ENCODE data around the gene EMILIN2. TPM values are rescaled to one million over a fixed set of nuclear protein-coding genes. Genes with fewer than 3 reads are reported as not detected.
"Not testable (repeated sequence)": the region's sequence is repeated elsewhere in the genome, so short reads cannot be mapped to it uniquely, and the experiment has no call there.

The EMILIN2 gene
- polyA plus RNA-seq, 4 donors: 12.4 to 34.8 (median 14.4) TPM

DNA sequence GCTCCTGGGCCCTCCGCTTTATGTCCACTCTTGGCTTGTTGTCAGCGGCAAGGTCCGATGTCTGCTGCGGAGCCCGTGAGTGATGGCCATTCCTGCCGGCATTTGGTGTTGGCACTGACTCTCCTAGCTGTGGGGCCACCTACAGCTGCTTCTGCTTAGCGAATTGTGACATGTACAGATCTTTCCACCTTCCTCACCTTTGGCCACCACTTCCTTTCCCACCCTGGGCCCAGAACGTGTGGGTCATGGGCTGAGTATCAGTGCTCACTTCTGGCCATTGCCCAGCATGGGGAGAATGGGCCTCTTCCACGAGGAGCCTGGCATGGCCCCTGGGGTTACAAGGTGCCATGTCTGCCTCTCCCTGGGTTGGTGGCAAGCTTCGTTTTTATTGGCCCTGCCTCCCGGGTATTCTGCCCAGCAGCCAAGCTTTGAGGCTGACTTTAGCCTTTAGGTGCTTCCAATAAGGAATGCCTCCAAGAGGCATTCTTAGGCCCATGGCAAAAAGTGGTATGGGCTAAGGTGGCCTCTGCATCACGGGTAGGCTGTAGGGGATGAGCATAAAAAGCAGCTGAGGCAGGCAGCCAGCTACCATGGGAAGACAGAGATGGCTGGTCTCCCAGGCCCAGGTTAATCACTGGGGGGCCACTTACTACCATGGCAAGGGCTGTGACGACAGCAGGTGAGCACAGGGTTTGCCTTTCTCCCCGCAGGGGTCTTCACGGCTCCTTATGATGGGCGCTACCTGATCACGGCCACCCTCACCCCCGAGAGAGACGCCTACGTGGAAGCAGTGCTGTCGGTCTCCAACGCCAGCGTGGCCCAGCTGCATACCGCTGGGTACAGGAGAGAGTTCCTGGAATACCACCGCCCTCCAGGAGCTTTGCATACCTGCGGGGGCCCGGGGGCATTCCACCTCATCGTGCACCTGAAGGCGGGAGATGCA lies 65.8 kb downstream of the EMILIN2 start:
- no peak for DNase-seq (ENCODE audit: low read depth in 4 of 4, low spot score in 3 of 4)

DNA sequence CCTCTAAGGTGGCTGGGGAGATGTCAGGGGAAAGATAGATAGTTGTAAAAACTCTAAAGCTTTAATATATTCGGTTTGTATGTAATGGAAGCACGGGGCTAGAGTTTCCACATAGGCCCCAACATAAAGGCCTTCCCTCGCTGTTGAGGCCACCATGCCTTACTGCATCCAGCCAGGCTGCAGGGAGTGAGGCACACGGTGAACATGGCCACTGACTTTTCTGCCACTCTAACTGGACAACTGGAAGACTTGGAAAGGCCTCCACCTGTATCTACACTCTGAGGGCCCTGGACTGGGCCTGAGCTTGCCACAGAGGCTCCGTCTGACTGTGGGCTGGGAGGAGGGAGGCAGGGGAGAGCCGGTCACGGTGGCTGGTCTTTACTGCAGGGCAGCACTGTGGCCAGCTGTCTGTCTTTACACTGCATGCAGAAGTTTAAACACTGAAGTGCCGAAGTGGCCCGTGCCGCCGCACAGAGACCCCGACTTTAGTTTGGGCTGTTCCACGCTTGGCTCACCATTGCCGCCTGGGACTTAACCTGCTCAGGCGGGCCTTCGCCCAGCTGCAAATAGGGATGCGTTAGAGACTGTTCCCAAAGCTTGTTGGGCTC lies 66.7 kb downstream of the EMILIN2 start:
- DNase-seq (ENCODE audit: low read depth in 4 of 4, low spot score in 3 of 4): no peak

DNA sequence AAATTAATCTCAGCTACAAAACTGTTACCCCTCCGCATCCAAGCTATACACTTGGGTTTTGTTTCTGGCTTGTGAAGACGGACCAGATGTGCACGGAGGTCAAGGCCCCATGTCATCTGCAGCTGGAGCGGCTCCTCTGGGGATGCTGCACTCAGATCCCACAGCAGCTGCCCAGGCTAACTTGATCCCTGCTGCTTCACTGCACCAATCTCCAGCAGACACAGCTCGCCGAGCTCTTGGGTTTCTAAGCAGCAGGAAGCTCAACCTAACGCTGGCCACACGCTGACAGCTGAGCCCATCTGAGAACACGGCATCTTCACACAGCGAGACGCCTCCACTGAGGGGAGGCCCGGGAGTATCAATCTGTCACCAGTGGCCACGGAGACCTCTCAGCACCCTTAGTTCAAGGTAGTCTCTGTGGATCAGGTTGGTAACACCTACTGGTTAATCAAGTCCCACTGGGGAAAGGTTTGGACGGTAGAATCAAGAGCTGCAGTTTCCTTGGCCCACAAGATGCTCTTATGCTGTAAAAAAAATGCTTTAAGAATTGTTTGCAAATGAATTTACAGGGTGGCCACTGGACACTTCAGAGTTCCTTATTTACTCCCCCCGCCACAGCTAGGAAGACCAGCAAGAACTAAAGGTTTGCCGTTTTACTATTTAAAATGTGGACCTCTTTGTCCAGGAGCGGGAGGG lies 67.5 kb downstream of the EMILIN2 start:
- DNase-seq (ENCODE audit: low read depth in 4 of 4, low spot score in 3 of 4): no peak

DNA sequence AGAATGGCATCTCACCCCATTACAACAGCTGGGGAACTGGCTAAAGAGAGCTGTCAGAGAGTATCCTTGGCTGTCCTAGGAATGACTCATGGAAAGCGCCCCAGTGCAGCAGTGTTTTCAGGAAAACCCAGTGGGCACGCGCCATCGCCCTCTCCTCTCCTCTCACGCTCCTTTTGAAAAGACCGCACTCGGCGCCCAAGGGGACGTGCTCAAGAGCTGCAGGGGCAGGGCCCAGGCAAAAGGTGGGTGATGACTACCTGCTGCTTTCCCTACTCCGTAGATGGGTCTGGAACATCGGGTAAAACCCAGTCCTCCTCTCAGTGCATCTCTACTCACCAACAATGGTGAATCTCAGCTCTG lies 68.1 kb downstream of the EMILIN2 start:
- no peak for DNase-seq (ENCODE audit: low read depth in 4 of 4, low spot score in 3 of 4)

DNA sequence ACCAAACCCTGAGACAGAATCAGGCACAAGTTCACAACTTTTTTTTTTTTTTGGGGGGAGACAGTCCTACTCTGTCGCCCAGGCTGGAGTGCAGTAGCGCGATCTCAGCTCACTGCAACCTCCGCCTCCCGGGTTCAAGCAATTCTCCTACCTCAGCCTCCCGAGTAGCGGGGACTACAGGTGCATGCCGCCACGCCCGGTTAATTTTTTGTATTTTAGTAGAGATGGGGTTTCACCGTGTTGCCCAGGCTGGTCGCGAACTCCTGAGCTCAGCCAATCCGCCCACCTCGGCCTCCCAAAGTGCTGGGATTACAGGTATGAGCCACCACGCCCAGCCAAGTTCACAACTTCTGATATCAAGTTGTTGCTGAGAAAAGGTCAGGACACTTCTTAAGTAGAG lies 68.7 kb downstream of the EMILIN2 start:
- not testable (repeated sequence) for DNase-seq (ENCODE audit: low read depth in 4 of 4, low spot score in 3 of 4)

DNA sequence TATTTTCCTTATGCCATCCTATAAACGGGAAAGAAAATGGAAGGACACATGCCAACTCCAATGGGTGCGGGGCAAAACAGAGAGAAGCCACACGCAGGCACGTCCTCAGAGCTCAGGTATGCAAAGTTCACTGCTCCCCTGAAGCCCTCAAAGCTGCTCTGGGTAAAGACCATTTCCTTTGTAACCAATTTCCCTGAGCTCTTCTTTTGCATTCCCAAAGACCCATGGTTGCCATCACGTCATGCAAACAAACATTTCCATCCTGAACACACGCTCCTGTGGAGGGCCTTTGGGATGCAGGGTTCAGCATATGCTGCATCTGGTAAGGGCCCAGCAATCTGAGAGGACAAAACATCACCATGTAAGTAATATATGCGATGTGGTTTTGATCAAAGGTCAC lies 69.4 kb downstream of the EMILIN2 start:
- DNase-seq (ENCODE audit: low read depth in 4 of 4, low spot score in 3 of 4): no peak

DNA sequence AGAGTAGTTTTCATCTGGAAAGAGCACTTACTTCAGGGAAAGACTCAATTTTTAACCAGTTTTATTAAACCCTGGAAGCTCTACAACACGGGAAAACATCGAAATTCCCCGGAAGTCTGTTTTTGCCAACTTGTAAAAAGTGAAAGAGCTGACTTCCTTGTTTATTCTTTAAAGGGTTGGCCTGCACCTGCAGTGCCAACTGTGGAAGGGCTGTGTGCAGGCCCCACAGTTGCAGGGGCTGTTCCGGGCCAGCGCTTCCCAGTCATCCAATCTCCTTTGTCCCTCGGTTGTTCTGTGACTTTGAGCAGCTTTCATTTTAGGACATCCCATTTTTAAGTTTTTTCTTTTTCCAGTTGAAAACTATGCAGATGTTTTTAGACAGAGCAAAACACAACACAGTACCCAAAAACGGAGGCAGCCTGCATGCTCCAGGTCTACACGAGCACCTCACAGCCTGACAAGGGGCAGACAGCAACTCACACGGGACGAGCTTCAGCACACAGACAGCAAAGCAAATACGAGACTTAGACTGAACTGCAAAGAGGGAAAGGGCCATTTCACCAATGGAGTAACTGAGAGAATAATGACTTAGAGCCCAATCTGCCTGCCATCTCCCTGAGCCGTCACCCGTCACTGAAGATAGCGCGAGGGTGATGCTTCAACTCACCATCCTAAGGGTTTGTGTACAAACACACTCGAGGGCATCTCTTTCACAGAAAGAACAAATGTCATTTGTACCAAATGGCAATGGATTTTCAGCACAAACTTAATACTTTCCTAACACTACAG lies 70.6 kb downstream of the EMILIN2 start:
- no peak for DNase-seq (ENCODE audit: low read depth in 4 of 4, low spot score in 3 of 4)

DNA sequence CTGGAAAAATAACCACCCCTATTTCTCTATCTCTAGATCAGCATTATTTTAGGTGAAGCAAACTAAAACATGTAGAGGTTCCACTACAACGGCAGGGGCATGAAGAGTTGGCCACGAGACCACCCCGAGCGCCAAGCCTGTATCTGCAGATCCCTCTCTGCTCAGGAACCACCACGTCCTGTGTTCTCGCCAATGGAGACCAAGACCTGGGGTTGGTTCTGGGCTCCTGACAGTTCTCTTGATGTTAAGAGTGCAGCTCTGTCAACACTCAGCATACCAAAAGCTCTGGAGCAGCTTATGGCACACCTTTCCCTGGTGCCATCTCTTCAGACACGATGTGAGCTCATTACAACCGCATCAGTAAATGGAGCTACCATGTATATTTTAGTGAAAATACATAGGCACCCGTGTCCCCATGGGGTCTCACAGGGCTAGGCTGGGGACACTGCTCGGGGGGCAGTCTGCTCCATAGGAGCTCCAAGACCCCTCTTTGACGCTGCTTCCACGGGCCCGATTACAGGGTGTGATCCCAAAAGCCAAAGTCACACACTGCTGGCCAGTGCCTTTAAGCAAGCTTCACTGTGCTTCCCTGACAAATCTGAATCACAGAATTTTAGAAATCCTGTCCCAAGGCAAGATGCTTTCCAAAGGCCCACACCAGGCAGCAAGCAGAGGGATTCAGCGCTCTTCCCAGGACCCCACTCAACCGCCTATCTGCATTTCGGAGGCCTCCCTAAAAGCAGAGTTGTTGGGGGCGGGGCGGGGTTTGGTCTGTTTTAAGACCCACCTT lies 72.2 kb downstream of the EMILIN2 start:
- DNase-seq (ENCODE audit: low read depth in 4 of 4, low spot score in 3 of 4): no peak

DNA sequence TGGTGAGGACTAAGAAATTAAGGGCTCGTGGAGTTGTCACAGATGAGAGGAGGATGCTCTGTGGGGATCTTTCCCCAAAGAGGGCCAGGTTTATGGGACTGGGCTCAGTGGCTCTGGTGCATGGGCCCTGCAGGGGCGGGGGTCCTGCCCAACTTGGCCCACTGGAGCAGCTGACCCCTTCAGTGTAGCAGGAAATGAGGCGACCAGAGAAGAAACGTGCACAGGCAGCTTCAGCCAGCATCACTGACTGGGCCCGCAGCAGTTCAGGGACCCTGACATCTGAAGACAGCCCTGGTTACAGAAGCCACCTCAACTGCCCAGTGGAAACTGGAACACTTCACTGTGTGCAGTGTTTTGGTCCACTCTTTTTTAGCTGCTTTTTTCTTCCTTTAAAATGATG lies 72.8 kb downstream of the EMILIN2 start:
- no peak for DNase-seq (ENCODE audit: low read depth in 4 of 4, low spot score in 3 of 4)

DNA sequence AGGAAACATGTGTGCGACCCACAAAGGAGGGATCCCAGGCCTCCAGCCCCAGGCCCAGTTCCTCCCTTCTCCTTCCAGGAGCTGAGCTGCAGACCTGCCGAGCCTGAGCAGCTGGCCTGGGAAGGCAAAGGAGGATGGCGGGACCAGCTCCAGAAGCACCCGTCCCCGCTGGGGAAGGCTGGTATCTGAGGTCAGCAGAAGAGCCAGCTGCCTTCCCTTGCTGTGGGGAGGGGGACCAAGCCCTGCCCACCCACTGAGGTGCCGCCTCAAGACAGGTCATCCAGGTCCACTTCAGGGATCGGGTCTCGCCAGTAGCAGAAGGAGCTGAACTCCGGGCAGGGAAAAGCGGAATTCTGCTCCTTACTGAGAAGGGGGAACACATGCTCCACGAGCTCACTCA lies 73.2 kb downstream of the EMILIN2 start:
- DNase-seq (ENCODE audit: low read depth in 4 of 4, low spot score in 3 of 4): no peak

DNA sequence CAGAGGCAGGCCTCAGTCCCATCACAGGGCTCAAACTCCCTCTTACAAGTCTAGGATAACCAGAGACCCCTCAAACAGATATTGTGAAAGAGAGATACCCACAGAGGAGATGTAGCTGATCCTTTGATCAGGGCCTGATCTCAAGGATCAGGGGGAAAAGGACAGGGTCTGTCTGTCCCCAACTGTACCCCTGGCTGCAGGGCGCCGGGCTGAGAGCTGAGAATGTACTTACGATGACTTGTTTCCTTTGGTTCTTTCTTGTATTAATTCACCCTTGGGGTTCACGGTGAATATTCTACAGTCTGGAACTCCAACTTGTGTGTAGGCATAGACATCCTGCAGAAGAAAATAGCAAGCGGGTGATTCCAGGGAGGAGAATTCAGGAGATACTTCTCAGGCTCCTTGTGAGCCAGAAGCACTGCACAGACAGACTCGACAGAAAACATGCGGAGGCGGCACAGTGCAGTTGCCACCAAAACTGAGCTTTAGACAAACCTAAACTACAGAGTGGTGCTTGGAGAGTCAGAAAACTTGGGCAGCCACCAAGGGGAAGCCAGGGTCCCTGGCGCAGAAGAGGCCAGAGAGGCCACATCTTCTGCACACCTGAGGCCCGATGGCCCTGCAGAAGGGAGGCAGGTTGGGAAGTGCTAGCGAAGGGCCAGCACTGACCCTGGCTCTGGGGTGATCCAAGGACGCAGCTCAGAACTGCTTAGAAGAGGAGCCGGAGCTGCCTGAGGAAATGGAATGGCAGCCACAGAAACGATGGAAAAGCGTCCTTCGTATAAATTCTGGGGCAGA lies 73.9 kb downstream of the EMILIN2 start:
- DNase-seq (ENCODE audit: low read depth in 4 of 4, low spot score in 3 of 4): no peak

DNA sequence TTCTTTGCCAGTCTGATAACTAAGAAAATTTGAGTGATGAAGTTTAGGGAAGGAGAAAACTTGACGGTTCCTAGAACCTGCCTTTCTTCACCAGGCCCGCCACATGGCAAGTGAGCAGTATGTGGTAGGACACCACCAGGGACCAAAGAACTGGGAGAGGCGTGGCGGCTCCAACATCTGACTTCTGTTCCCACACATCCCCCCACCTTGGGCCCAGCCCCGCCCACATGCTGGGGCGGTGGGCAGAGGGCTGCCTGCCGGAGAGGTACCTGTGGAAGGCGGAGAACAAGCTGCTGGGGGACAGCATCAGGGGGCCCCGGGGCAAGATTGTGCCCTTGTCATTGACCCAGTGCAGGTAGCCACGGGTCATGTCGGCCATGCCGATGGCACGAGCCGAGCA lies 75.0 kb downstream of the EMILIN2 start:
- DNase-seq (ENCODE audit: low read depth in 4 of 4, low spot score in 3 of 4): no peak

DNA sequence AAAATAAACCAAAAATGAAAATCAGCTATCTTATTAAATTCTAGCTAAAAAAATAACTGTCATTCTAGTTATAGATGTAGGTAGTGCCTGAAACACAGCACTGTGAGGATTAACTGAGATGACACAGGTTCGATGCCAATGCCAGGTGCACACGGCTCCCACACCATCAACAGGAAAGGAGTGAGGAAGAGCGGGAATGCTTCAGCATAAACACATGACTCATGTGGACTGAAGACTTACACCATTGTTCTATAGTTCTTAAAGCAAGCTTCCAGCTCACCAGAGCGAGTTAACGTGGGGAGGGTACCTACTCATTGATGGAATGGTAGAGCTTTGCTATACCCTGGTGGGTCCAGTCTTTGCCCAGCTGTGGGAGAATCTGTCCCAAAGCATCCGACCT lies 76.7 kb downstream of the EMILIN2 start:
- DNase-seq (ENCODE audit: low read depth in 4 of 4, low spot score in 3 of 4): no peak

DNA sequence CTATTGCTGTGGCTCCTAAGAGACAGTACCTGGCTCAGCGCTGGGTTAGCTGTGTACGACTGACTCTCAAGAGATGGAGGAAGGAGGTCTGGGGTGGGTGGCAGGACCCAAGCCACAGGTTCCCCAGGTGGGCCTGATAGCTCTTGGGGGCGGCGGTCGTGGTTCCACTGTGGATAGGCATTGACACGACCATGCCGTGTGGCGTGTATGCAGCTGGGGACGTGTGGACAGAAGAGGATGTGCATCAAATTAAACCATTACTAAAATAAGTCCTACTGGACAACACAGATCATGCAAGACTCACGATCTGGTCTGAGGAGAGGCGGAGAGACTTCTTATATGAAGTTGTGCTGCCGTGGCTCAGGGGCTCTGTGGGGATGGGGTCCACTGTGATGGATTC lies 78.1 kb downstream of the EMILIN2 start:
- DNase-seq (ENCODE audit: low read depth in 4 of 4, low spot score in 3 of 4): no peak

DNA sequence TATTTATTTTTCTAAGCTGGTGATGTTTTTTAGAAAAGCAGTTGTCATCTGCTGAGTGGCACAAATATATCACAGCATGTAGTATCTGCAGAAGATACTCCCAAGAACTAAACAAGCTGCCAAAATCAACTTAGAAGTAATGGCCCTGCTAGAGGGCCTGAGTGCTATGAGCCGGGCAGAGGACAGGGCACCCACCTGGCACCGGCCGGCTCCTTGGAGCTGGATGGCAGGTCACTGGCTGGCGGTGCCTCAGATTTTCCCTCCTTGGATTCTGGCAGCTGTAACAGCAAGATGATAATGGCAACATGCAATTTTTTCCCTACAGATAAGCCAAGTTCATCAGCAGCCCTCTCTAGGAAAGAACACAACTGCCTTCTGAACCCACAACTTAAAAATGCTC lies 79.7 kb downstream of the EMILIN2 start:
- no peak for DNase-seq (ENCODE audit: low read depth in 4 of 4, low spot score in 3 of 4)

DNA sequence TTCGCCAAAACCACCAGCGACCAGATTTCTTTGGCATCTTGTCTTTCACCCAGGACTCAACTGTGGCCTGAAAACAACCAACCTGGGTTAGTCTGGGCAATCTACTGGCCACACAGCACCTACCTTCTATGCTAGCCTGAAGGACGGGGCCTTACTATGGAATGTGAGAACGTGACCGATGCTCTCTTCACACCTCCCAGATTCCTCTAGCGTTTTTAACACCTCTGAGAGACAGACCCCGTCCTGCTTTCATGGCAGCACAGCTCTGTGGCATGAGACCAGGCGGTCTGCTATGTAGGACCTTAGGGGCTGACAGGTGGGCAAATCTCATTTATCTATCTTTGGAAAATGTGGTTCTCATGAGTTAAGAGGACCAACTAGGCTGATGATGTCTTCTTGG lies 80.9 kb downstream of the EMILIN2 start:
- DNase-seq (ENCODE audit: low read depth in 4 of 4, low spot score in 3 of 4): no peak

DNA sequence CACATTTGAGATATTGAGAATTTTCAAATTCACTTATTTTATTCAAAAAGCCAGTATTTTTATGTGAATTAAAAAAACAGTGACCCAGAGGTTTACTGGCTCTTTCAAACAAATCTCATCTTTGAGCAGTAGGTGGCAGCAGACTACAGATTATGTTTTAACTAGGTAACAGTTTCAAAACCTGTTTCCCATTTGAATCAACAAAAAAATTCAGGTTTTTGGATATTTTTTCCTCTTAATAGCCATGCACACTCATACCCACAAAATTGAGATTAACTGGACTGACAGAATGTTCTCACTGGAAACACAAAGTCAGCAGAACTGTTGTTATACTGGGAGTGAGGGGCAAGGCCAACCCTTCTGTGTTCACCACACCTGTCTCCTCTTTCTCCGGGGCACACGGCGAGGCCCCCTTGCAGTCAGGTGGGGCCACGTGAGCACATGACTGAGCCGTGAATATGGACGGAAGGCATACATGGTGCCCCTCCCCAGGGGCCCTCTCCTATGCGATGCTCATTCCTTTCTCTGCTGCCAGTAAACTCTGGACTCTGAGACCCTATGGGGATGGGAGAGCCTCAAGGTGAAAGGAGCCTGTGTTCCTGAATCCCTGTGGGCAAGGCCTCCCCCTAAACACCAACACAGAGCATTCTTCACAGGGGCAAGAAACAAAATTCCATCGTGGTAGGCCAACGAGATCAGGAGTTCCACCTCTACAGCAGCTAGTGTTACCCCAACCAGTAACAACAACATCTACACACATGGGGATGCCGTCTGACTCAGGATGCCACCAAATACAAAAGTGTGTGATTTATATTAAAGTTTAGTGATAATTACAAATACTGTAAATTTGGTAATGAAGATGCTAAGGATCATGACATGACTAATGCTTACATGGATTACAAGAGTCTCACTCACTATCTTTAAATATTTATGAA lies 85.7 kb downstream of the EMILIN2 start:
- no peak for DNase-seq (ENCODE audit: low read depth in 4 of 4, low spot score in 3 of 4)

DNA sequence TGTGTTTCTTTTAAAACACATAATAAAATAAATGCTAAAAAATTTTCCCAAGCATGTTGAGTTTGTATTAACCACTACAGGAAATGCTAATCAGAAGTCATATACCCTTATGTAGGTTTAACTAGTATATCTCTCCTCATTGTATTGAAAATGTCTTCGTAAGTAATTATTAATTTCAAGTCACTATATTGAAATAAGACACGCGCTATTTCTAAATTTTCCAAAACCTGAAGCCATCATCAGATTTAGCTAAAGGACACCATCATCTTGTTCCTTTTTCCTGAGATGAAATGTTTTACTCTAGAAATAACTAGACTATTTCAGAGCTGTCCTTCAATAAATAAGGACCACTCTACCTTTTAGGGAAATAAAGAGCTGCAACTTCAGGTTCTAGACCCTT lies 87.2 kb downstream of the EMILIN2 start:
- DNase-seq (ENCODE audit: low read depth in 4 of 4, low spot score in 3 of 4): no peak
